GM12865 (cell line): ENCODE results near the gene ACER2.
A peak's percentile ranks its signal among the peaks of the same experiment; 100 is the strongest.

ENCODE experiments used
- DNase-seq: peaks from one replicate; pipeline ENCODE4 v3.0.0; 2010; ENCODE audit warnings: low read depth
- H3K4me3 ChIP-seq: 2 replicates; pipeline ENCODE4 v1.5.1; 2011; ENCODE audit warnings: mild to moderate bottlenecking, low read depth, low read length, control low read depth
- TF ChIP-seq, protein P1 (sequence below): IDR thresholded peaks from 2 replicates; pipeline ENCODE4 v1.5.1; 2011; ENCODE audit warnings: low read length, control low read depth, low read depth, inconsistent platforms; ENCODE audit not compliant: insufficient read depth; ENCODE audit errors: missing control alignments

ACER2 gene

DNA sequence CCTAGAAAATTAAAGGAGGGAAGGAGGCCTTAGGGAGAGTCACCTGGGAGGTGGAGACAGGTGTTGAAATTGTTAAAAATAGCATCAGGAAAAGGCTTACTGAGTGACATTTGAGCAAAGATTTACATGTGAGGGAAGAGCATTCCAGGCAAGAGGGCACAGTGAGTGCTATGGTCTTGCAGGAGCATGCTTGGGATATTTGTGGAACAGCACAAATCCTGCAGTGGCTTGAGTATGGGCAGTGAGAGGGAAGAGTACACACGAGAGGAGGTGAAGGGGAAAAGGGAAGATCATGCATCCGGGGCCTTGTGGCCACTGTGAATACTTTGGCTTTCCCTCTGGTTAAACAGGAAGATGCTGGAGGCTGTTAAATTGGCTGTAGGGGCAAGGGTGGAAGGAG is 36.6 kb downstream of the ACER2 start:
- no peak for DNase-seq
- H3K4me3 ChIP-seq: no peak overlapping the region
- TF ChIP-seq, protein P1, sequence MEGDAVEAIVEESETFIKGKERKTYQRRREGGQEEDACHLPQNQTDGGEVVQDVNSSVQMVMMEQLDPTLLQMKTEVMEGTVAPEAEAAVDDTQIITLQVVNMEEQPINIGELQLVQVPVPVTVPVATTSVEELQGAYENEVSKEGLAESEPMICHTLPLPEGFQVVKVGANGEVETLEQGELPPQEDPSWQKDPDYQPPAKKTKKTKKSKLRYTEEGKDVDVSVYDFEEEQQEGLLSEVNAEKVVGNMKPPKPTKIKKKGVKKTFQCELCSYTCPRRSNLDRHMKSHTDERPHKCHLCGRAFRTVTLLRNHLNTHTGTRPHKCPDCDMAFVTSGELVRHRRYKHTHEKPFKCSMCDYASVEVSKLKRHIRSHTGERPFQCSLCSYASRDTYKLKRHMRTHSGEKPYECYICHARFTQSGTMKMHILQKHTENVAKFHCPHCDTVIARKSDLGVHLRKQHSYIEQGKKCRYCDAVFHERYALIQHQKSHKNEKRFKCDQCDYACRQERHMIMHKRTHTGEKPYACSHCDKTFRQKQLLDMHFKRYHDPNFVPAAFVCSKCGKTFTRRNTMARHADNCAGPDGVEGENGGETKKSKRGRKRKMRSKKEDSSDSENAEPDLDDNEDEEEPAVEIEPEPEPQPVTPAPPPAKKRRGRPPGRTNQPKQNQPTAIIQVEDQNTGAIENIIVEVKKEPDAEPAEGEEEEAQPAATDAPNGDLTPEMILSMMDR: no peak

DNA sequence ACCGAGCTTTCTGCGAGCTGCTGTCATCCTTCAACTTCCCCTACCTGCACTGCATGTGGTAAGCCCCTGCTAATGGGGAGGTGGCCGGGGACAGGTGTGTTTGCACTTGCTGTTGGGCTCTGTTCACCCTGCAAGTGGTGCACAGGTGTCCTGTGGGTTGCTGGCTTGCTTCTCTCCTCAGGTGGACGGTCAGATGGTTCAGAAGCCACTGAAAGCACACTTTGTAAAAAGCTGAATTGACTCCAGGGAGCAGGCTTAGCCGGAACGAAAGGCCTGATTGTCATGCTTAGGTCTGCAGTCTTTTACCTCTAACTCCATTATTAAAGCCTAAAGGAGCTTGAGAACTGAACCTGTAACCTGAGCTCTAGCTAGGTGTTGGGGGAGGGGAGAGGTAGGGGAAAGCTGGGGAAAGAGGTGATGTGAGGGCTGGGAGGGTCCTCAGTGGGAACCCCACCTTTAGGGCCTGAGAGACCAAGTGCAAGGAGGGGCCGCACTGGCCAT is 37.6 kb downstream of the ACER2 start:
- H3K4me3 ChIP-seq: no peak overlapping the region
- no peak for DNase-seq
- TF ChIP-seq, protein P1: no peak

DNA sequence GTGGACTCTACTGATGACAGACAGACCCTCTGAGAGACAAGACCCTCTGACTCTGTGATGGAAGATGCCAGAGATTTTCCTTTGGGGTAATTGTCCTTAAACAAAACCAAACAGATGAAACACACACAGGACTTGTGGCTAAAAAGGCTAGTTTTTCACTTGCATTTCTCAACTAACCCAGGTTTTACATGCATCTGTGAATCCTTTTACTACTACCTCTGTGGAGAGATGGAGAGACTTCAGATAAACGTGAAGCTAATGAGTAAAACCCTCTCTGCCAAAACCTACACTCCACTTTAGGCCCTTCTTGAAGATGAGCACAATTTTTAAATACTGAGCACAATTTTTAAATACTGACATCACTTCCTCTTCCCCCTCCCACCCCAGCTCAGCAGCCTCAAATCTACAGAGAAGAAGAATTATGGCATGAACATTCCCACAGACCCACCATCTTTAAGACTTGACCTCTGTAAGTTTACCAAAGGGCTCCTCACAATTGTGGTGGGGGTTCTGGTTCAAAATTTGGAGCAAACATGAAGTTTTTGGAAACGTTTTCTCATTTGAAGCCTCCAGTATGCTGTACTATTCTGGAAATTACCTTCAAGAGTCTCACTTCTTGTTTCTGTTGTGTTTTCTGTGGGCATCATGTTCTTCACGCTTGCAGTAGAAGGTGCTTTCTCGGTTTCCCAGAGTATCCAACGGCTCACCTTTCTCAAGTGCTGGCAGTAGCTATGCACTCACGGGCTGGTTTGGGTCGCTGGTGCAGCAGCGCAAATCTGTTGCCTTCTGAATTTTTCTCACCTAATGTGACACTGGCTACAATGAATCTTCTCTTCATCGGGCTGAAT is 42.7 kb downstream of the ACER2 start:
- peak; percentile 80 for DNase-seq
- peak overlapping the region; percentile 51 for H3K4me3 ChIP-seq
- TF ChIP-seq, protein P1: no peak

DNA sequence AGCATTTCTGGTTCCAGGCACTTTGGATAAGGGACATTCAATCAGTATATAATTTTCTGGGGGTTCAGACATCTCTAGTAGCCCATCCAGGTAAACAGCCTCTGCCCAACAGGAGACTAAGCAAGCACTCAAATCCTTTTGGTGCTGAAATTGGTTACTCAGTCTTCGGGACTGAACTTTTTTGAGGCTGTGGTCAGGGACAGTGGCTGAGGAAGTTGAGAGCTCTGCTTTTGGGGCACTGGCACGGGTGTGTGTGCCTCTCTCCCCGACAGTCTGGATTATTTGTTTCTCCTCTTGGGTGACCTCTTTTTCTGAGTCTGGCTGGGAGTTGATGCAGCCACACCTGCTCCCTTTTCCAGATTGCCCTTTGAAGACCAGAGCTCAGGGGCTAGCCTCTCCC is 47.6 kb downstream of the ACER2 start:
- H3K4me3 ChIP-seq: no peak overlapping the region
- TF ChIP-seq, protein P1: no peak
- no peak for DNase-seq

DNA sequence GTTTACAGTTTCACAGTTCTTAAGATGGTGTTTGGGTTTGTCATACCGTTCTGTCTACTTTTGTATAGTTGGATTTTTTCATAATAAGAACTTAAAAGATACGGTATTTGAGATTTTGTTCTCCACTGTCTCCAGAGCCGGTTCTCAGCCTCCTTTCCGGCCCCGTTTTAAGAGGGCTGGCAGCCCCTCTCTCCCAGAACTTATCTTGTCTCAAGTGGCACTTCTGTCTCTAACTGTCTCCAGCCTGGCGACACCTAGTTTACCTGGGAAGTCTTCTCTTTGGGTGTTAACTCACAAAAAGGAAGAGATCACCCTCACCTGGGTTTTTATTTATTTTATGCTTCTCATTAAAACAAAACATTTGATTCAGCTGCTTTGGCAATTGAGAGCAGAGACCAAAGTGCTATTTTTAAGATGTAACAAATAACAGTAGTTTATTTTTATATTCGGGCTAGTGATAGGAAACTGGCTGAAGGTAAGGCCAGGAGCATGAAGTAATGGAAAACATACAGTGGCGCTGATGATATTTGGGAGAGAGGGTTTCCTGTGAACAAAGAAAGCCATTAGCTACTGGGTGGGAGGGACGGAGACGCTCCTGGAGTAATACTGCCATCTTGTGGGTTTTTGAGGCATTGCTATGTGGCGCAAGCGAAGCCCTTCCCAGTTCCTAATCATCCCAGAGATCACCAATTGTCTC is 48.3 kb downstream of the ACER2 start:
- DNase-seq: peak; percentile 80
- H3K4me3 ChIP-seq: 0 out of 2 replicates have a peak overlapping the region, but pooled peaks have one; percentile 8
- TF ChIP-seq, protein P1: peak; percentile 97

DNA sequence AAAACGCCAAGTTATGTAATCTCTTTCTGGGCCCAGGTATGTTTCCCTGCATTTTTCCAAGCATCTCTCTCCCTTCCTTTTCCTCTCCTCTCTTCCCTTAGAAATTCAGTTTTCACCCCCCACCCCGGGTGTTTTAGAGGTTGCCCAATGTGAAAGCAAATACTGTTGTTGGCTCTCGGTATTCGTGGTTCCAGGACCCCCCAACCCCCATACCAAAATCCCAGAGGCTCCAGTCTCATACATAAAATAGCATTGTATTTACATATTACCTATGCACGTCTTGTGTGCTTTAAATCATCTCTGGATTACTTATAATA is 48.8 kb downstream of the ACER2 start:
- no peak for DNase-seq
- TF ChIP-seq, protein P1: no peak
- 0 out of 2 replicates have a peak overlapping the region, but pooled peaks have one; percentile 8 for H3K4me3 ChIP-seq

DNA sequence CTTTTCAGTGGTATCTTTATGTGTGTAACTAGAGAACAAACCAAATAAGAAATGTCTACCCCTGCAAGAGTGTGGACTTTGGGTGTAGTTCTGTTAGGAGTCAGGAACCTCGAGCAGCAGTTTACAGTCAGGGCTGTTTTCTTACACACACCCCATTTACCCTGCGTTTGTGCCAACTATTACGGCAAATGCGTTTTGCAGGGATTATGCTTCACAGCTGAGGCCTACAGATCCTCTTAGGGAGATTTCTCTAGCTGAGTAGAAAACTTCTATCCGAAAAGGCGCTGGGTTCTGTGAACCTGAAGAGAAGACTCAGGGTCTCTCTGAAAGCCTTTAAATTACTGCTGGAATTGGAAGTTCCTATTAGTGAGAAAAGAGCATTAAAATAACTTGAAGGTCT is 51.4 kb downstream of the ACER2 start:
- TF ChIP-seq, protein P1: no peak
- H3K4me3 ChIP-seq: no peak overlapping the region
- DNase-seq: no peak
